NK-92 (cell line): ENCODE results near the gene TBL3.
"Not testable (repeated sequence)": the region's sequence is repeated elsewhere in the genome, so short reads cannot be mapped to it uniquely, and the experiment has no call there.

Source experiments
- DNase-seq: peaks from one replicate; lab custom pipeline; 2025; ENCODE audit not compliant: unreplicated experiment; lab: John Stamatoyannopoulos, UW

TBL3 gene

GRCh38 chr16:1942810-1943726, 28.8 kb upstream of the TBL3 start, which contains the start of gene MSRB1:
Gene MSRB1 (minus strand): TSS chr16:1943199. CDS start chr16:1943156, 43 bp downstream.
- DNase-seq = peak; percentile 79

- no peak for DNase-seq
Observed at GRCh38 chr16:1944612-1945199, 27.1 kb upstream of the TBL3 start.

- DNase-seq = no peak
Observed at GRCh38 chr16:1945559-1946391, 26.1 kb upstream of the TBL3 start.

GRCh38 chr16:1946495-1947368, 25.1 kb upstream of the TBL3 start:
- no peak for DNase-seq

- no peak for DNase-seq
Observed at GRCh38 chr16:1947369-1947670, 24.5 kb upstream of the TBL3 start.

GRCh38 chr16:1949507-1949906, 22.3 kb upstream of the TBL3 start:
- no peak for DNase-seq

- no peak for DNase-seq
Observed at GRCh38 chr16:1950047-1950446, 21.8 kb upstream of the TBL3 start.

GRCh38 chr16:1950559-1950958, 21.3 kb upstream of the TBL3 start:
- no peak for DNase-seq

- DNase-seq = no peak
Observed at GRCh38 chr16:1953734-1954133, 18.1 kb upstream of the TBL3 start.

- not testable (repeated sequence) for DNase-seq
Observed at GRCh38 chr16:1957434-1958142, 14.3 kb upstream of the TBL3 start.

GRCh38 chr16:1958143-1958491, 13.7 kb upstream of the TBL3 start:
- not testable (repeated sequence) for DNase-seq

- no peak for DNase-seq
Observed at GRCh38 chr16:1958715-1959268, 13.1 kb upstream of the TBL3 start.

GRCh38 chr16:1959269-1960039, 12.4 kb upstream of the TBL3 start, which contains the start of gene NDUFB10:
Gene NDUFB10 (plus strand): TSS chr16:1959538. CDS start chr16:1959625, 87 bp downstream.
- no peak for DNase-seq

- no peak for DNase-seq
Observed at GRCh38 chr16:1960665-1961630, 10.9 kb upstream of the TBL3 start.

GRCh38 chr16:1961651-1962067, 10.2 kb upstream of the TBL3 start:
- no peak for DNase-seq

- not testable (repeated sequence) for DNase-seq
Observed at GRCh38 chr16:1962161-1963153, 9.4 kb upstream of the TBL3 start.
